ENCODE data around the gene KIF3C.
"Not testable (repeated sequence)": the region's sequence is repeated elsewhere in the genome, so short reads cannot be mapped to it uniquely, and the experiment has no call there.

The KIF3C gene

DNA sequence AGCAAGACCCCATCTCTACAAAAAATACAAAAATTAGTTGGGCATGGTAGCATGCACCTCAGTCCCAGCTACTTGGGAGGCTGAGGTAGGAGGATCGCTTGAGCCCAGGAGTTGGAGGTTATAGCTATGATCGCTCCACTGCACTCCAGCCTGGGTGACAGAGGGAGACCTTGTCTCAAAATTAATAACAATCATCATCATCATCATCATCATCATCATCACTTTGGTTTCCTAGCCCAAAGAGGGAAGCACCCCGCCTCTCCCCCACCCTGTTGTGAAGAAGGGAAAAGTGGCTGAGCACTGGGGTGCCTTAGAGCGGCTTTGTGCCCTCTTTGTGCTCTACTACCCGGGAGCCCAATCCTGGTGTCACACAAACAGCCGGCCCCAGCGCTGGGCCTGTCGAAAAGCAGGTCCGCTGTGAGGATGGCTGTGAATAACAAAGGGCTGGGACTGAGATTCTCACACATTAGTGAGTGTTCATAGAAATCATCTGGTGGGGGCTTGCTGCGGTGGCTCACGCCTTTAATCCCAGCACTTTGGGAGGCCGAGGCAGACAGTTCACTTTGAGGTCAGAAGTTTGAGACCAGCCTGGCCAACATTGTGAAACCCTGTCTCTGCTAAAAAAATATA, 61.4 kb downstream of the KIF3C start:
- DNase-seq (ENCODE audit: extremely low read depth in 1 of 2, low read depth in 1 of 2), result no peak

DNA sequence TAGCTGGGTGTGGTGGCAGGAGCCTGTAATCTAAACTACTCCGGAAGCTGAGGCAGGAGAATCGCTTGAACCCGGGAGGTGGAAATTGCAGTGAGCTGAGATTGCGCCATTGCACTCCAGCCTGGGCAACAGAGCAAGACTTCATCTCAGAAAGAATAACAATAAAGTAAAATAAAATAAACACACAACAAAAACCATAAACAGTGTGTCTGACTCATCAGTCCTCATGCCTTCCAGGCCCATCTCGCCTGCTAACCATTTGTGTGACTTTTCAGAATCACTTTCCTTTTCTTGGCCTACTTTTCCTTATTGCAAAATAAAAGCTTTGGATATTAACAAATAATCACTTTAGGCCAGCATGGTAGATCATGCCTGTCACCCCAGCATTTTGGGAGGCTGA, 62.0 kb downstream of the KIF3C start:
- DNase-seq (ENCODE audit: extremely low read depth in 1 of 2, low read depth in 1 of 2), result no peak

- no peak for DNase-seq (ENCODE audit: extremely low read depth in 1 of 2, low read depth in 1 of 2)
Measured at GRCh38 chr2:25917832-25918231, 64.5 kb downstream of the KIF3C start.

DNA sequence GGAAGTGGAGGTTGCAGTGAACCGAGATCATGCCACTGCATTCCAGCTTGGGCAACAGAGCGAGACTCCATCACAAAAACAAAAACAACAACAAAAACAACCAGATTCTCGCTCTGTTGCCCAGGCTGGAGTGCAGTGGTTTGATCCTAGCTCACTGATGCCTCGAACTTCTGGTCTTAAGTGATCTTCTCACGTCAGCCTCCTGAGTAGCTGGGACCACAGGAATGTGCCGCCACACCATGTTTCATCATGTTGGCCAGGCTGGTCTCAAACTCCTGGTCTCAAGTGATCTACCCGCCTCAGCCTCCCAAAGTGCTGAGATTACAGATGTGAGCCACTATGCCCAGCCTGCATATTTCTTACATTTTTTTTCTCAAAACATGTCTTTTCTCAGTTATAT, 64.9 kb downstream of the KIF3C start:
- not testable (repeated sequence) for DNase-seq (ENCODE audit: extremely low read depth in 1 of 2, low read depth in 1 of 2)

- DNase-seq (ENCODE audit: extremely low read depth in 1 of 2, low read depth in 1 of 2), result peak in 1 of 2 donors; percentile 3
Measured at GRCh38 chr2:25915944-25916772, 66.1 kb downstream of the KIF3C start.

- not testable (repeated sequence) for DNase-seq (ENCODE audit: extremely low read depth in 1 of 2, low read depth in 1 of 2)
Measured at GRCh38 chr2:25915411-25915810, 66.9 kb downstream of the KIF3C start.

DNA sequence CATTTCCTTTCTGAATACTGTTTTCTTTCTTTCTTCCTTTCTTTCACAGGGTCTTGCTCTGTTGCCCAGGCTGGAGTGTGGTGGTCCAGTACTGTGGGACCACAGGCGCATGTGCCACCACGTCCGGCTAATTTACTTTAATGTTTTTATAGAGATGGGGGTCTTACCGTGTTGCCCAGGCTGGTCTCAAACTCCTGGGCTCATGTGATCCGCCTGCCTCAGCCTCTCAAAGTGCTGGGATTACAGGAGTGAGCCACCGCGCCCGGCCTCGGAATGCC, 68.7 kb downstream of the KIF3C start:
- not testable (repeated sequence) for DNase-seq (ENCODE audit: extremely low read depth in 1 of 2, low read depth in 1 of 2)

DNA sequence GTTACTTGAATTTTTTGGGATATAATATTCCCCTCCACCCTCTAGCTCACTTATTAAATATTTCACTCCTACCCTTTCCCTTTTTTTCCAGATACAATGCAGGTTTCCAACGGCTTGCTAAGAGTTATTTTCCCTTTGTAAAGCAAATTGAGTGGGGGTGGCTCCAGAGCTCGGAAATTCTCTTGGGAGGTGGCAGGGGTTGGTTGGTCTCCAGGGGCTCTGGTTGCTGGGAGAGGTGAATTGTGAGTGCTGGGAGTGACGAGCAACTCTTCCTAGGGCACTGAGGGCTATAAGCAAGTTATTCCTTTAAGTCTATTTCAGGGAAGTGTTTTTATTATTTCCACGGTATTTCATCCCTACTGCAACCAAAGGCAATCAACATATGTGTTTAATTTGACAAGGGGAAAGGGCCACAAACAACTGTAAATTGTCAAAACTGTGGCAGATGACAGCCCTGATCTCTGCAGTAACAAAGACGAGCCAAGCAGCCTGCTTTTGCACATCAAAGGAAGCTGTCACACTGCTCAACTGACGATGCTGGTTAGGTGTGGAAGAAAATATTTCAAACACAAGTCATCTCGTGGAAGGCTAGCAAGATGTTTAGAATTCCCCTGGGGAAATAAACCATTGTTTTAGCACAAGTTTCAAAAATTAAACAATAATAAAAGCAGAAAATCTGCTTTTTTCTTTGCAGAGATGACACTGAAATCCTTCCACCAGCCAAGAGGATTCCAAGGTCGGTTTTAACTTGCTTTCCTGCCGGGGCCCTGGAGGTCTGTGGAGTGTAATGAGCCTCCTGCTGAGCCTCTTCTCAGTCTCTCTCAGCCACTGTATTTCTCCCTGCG, 69.2 kb downstream of the KIF3C start:
- DNase-seq (ENCODE audit: extremely low read depth in 1 of 2, low read depth in 1 of 2), result no peak

GRCh38 chr2:25909574-25909973, 72.7 kb downstream of the KIF3C start:
- not testable (repeated sequence) for DNase-seq (ENCODE audit: extremely low read depth in 1 of 2, low read depth in 1 of 2)

GRCh38 chr2:25905126-25905525, 77.2 kb downstream of the KIF3C start:
- no peak for DNase-seq (ENCODE audit: extremely low read depth in 1 of 2, low read depth in 1 of 2)

DNA sequence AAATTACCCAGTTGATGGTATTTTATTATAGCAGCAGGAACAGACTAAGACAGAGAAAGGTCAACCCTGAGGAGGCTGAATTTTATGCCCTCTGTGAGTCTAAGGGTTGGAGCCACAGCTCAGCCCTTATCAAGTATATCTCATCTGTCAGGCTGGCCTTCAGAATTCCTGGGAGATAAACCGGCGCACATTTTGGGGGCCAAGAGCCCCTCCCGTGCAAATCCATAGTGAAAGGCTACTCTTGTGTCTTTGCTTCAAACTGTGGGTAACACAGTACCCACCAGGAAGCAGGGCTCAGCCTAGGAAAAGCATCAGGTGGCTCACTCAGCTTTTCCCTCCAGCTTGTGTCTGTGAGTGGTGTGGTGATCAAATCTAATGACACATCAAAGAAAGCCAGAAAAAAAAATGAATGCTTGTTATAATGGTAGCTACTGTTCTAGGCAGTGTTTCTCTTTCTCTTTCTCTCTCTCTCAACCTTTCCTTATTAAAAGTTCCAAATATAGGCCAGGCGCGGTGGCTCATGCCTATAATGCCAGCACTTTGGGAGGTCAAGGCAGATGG, 79.0 kb downstream of the KIF3C start:
- no peak for DNase-seq (ENCODE audit: extremely low read depth in 1 of 2, low read depth in 1 of 2)

DNA sequence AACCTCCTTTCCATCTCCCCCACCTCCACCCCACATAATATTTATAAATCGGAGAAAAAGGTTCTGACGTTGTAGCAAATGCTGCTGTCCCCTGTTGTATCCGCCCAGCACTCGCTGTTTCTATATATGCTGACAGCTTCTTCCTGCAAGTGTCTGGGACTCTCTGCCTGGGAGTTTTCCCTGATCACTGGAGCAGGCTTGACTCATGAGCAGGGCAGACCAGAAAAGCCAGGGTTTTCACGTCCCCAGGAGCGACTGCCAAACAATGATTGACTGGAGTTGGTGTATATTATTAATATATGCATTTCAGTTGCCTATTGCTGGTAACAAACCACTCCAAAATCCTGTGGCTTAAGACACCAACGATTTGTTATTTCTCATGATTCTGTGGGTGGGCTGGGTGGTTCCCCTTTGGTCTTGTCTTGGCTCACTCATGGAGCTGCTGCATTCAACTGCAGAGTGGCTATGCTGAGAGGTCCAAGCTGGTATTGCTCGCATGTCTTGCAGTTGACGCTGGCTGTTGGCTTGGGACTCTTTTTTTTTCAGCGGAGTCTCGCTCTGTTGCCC, 82.8 kb downstream of the KIF3C start:
- DNase-seq (ENCODE audit: extremely low read depth in 1 of 2, low read depth in 1 of 2), result no peak

DNA sequence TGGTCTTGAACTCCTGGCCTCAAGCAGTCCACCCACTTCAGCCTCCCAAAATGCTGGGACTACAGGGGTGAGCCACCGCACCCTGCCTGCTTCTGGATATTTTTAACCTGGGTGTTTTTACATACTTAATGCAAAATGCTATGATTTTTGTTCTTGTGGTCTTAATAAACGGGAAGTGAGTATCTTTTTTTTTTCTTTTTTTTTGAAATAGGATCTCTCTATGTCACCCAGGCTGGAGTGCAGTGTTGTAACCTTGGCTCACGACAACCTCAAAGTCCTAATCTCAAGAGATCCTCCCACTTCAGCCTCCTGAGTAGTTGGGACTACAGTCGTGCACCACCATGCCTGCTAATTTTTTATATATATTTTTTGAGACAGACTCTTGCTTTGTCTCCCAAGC, 84.8 kb downstream of the KIF3C start:
- DNase-seq (ENCODE audit: extremely low read depth in 1 of 2, low read depth in 1 of 2), result no peak

DNA sequence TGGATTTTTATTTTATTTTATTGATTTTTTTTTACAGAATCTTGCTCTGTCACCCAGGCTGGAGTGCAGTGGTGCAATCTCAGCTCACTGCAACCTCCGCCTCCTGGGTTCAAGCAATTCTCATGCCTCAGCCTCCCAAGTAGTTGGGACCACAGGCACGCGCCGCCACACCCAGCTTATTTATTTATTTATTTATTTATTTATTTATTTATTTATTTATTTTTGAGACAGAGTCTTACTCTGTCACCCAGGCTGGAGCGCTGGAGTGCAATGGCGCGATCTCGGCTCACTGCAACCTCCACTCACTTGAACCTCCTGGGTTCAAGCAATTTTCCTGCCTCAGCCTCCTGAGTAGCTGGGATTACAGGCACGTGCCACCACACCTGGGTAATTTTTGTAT, 86.0 kb downstream of the KIF3C start:
- not testable (repeated sequence) for DNase-seq (ENCODE audit: extremely low read depth in 1 of 2, low read depth in 1 of 2)

- DNase-seq (ENCODE audit: extremely low read depth in 1 of 2, low read depth in 1 of 2), result no peak
Measured at GRCh38 chr2:25895610-25896009, 86.7 kb downstream of the KIF3C start.

DNA sequence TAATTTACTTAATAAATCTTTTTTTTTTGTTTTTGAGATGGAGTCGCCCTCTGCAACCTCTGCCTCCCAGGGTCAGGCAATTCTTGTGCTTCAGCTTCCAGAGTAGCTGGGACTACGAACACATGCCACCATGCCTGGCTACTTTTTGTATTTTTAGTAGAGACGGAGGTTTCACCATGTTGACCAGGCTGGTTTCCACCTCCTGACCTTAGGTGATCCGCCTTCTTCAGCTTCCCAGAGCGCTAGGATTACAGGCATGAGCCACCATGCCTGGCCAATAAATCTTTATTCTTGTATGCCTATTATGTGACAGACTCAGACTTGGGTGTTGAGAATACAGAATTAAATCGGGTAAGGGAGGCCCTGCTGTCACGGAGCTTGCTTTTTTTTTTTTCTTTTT, 87.3 kb downstream of the KIF3C start:
- no peak for DNase-seq (ENCODE audit: extremely low read depth in 1 of 2, low read depth in 1 of 2)

DNA sequence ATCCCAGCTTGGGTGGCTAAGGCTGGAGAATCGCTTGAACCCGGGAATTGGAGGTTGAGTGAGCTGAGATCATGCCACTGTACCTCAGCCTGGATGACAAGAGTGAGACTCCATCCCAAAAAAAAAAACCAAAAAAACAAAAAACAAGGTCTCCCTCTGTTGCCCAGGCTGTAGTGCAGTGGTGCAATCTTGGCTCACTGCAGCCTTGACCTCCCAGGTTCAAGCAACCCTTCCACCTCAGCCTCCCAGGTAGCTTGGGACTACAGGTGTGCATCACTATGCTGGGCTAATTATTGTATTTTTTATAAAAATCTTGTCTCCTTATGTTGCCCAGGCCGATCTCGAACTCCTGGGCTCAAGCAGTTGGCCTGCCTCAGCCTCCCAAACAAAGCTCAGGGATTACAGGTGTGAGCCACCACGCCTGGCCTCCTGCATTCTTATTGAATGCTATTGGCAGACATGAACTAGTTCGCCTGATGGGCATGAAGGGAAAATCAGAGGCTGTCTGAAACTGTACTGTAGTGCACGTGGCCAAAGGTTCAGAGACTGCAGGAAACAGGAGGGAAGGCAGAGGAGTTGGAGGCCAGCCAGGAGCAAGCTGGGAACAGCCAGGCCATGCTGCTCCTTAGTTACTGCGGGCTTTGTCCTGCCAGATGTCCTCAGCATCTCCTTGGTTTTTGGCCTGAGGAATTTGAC, 88.0 kb downstream of the KIF3C start:
- DNase-seq (ENCODE audit: extremely low read depth in 1 of 2, low read depth in 1 of 2), result no peak

DNA sequence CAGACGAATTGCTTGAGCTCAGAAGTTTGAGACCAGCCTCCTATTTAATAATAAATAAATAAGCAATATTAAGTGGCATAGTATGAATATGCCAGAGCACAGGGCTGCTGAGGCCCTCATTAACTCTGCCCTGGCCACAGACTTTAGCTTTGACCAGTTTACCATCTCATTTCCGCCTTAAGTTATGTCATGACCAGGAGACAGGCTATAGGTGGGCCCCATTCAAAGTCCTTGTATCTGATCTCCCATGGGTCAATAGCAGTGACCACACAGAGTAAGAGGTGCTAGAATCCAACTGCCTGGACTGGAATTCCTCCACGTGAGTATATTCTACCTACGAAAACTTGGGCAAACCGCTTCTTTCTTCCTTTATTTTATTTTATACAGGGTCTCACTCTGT, 90.6 kb downstream of the KIF3C start:
- DNase-seq (ENCODE audit: extremely low read depth in 1 of 2, low read depth in 1 of 2), result no peak

DNA sequence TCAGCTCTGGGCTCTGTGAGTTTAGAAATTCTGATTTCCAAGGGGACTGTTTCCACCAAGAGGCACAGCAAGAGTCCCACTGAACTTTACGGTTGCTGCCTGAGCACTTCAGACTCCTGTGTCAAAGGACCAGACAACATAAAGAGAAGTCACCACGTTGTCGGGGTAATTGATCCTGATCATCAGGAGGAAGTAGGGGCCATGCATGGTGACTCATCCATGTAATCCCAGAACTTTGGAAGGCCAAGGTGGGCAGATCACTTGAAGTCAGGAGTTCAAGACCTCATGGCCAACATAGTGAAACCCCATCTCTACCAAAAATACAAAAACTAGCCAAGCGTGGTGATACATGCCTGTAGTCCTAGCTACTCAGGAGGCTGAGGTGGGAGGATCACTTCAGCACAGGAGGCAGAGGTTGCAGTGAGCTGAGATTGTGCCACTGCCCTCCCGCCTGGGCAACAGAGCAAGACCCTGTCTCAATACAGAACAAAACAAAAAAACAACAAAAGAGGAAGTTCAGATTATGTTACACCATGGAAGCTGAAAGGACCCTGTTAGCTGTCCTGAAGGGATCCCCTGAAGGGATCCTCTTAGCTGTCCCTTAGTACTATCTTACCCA, 94.6 kb downstream of the KIF3C start:
- no peak for DNase-seq (ENCODE audit: extremely low read depth in 1 of 2, low read depth in 1 of 2)

DNA sequence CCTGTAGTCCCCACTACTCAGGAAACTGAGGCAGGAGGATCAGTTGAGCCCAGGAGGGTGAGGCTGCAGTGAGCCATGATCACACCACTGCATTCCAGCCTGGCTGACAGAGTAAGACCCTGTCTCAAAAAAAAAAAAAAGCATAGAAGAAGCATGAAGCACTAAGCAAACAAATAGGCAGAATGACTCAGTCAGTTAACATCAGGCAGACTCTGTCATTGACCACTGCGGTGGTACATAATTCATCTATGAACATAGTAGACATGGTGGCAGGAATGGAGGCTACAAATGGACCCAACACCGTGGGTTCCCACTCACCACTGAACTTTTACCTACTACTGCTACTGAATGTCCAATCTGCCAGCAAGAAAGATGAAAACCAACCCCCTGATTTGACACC, 96.4 kb downstream of the KIF3C start:
- no peak for DNase-seq (ENCODE audit: extremely low read depth in 1 of 2, low read depth in 1 of 2)
